ENCODE data around the gene SPEM3. TPM values are rescaled to one million over a fixed set of nuclear protein-coding genes. Genes with fewer than 3 reads are reported as not detected.
"Not testable (repeated sequence)": the region's sequence is repeated elsewhere in the genome, so short reads cannot be mapped to it uniquely, and the experiment has no call there.

The SPEM3 gene
- total and polyA plus RNA-seq, 12 donors, result not detected

GRCh38 chr17:7478276-7479212 is 49.9 kb downstream of the SPEM3 start:
- 12 to 20% (median 14%) methylated on average over 5 to 40 of the region's 40 CpGs for WGBS, 4 donors
- Histone ChIP-seq H3K4me3 (peak overlapping the region; percentile 76 to 99 (median 86)), H3K4me1 (replicated peaks in 1 of 2) (peaks cover 42 to 48% of the 10 kb centered on the region in 2 donors), H3K27me3 (no peaks in the 10 kb centered on the region), H3K9me3 (replicated peaks in 1 of 3) (no peaks in the 10 kb centered on the region), H3K36me3 (replicated peaks in 1 of 2) (no peaks in the 10 kb centered on the region), H3K27ac (peak overlapping the region; percentile 87 to 100 (median 99))
- TF ChIP-seq POLR2A (IDR thresholded peaks at IDR 0.05) (peak in 1 of 2 donors; percentile 21), CTCF (IDR thresholded peaks at IDR 0.05) (no peak)
- DNase-seq, result peak in 6 of 7 donors; percentile 70 to 82 (median 76)
- intact Hi-C loops (cut with DNase I), result loop anchor here in 1 of 2 donors (5.0 kb wide), 1 partner anchor 41 kb away; the partner anchor contains the start of genes FGF11 and TMEM102

- peak within 1 kb of the TSS; percentile 93 to 100 (median 99) for H3K27ac ChIP-seq
- no peaks in the 10 kb centered on the region for H3K27me3 ChIP-seq
- peak in 6 of 7 donors; percentile 53 to 77 (median 70) for DNase-seq
- no peaks in the 10 kb centered on the region for H3K36me3 ChIP-seq (replicated peaks in 1 of 2)
- peak within 1 kb of the TSS; percentile 76 to 99 (median 86) for H3K4me3 ChIP-seq
- 0 to 1% (median 0%) methylated on average over 9 to 90 of the region's 92 CpGs; no CpG with 5 or more reads in 1 of the 4 donors for WGBS, 4 donors
- no peaks in the 10 kb centered on the region for H3K9me3 ChIP-seq (replicated peaks in 1 of 3)
- intact Hi-C loops (cut with DNase I), result loop anchor here in 1 of 2 donors (5.0 kb wide), 1 partner anchor 42 kb away; the partner anchor contains the start of genes FGF11 and TMEM102
- TF ChIP-seq CTCF (IDR thresholded peaks at IDR 0.05), result peak in 1 of 6 experiments; percentile 0
- TF ChIP-seq POLR2A (IDR thresholded peaks at IDR 0.05), result peak; percentile 52 to 76
- H3K4me1 ChIP-seq (replicated peaks in 1 of 2), result peaks cover 42 to 46% of the 10 kb centered on the region in 2 donors
Observed at GRCh38 chr17:7479213-7480088, 50.8 kb downstream of the SPEM3 start, which contains the start of gene ZBTB4. TSS of gene ZBTB4 (minus strand) at chr17:7479631. CDS start at chr17:7466801, 12,830 bp downstream.

GRCh38 chr17:7480089-7480384 is 51.4 kb downstream of the SPEM3 start:
- intact Hi-C loops (cut with DNase I), result no loop called here
- TF ChIP-seq POLR2A (IDR thresholded peaks at IDR 0.05) (no peak), CTCF (IDR thresholded peaks at IDR 0.05) (peak in 1 of 6 experiments; percentile 0)
- peaks cover 40 to 41% of the 10 kb centered on the region in 2 donors for H3K4me1 ChIP-seq (replicated peaks in 1 of 2)
- peak overlapping the region; percentile 93 to 100 (median 99) for H3K27ac ChIP-seq
- no peaks in the 10 kb centered on the region for H3K27me3 ChIP-seq
- no peak for DNase-seq
- no peaks in the 10 kb centered on the region for H3K36me3 ChIP-seq (replicated peaks in 1 of 2)
- no peaks in the 10 kb centered on the region for H3K9me3 ChIP-seq (replicated peaks in 1 of 3)
- 6 to 10% (median 8%) methylated on average over 8 of the region's 8 CpGs for WGBS, 4 donors
- peak overlapping the region in 3 of 4 donors; percentile 36 to 99 (median 88) for H3K4me3 ChIP-seq

- H3K9me3 ChIP-seq (replicated peaks in 1 of 3); H3K36me3 ChIP-seq (replicated peaks in 1 of 2); intact Hi-C loops (cut with DNase I); H3K27me3 ChIP-seq; DNase-seq: not testable (repeated sequence)
- Histone ChIP-seq H3K27ac (peak within 1 kb of the TSS in 4 of 5 donors; percentile 99 to 100 (median 100)), H3K4me1 (replicated peaks in 1 of 2) (peaks cover 38 to 41% of the 10 kb centered on the region in 2 donors), H3K4me3 (peak within 1 kb of the TSS in 1 of 4 donors; percentile 88)
- WGBS, 4 donors, result 89 to 99% (median 91%) methylated on average over 4 of the region's 4 CpGs
Observed at GRCh38 chr17:7481275-7481674, 52.6 kb downstream of the SPEM3 start, which contains the start of gene SLC35G6. TSS of gene SLC35G6 (plus strand) at chr17:7481446. CDS start at chr17:7481517, 71 bp downstream.

GRCh38 chr17:7481842-7482741 is 53.4 kb downstream of the SPEM3 start:
- 87 to 96% (median 88%) methylated on average over 28 to 30 of the region's 31 CpGs for WGBS, 4 donors
- H3K36me3 ChIP-seq (replicated peaks in 1 of 2); H3K27me3 ChIP-seq; DNase-seq; intact Hi-C loops (cut with DNase I); H3K9me3 ChIP-seq (replicated peaks in 1 of 3); H3K4me3 ChIP-seq: not testable (repeated sequence)
- Histone ChIP-seq H3K4me1 (replicated peaks in 1 of 2) (peaks cover 38 to 41% of the 10 kb centered on the region in 2 donors), H3K27ac (peak overlapping the region in 3 of 5 donors; percentile 96 to 100 (median 99))
